KMS-11 (cell line): ENCODE results near the gene ZNF608.
A peak's percentile ranks its signal among the peaks of the same experiment; 100 is the strongest.

ENCODE experiments used
- H2AFZ ChIP-seq: fragments of 200-600 bp; sonication (generic); 2 replicates; pipeline ENCODE4 v1.6.1; 2016; ENCODE audit warnings: antibody characterized with exemption, mixed run types, low read depth
- H3K27ac ChIP-seq: fragments of 200-600 bp; sonication (generic); 2 replicates; pipeline ENCODE4 v1.6.1; 2016; ENCODE audit warnings: mild to moderate bottlenecking, mixed run types
- H3K27me3 ChIP-seq: fragments of 200-600 bp; sonication (generic); 2 replicates; pipeline ENCODE4 v1.6.1; 2017; ENCODE audit warnings: mild to moderate bottlenecking, low read depth, mixed run types, moderate library complexity; ENCODE audit not compliant: insufficient read depth
- H3K36me3 ChIP-seq: fragments of 200-600 bp; sonication (generic); 2 replicates; pipeline ENCODE4 v1.6.1; 2017; ENCODE audit warnings: mild to moderate bottlenecking, mixed run types; ENCODE audit not compliant: insufficient read depth
- H3K4me1 ChIP-seq: fragments of 200-600 bp; sonication (generic); 2 replicates; pipeline ENCODE4 v1.6.1; 2016; ENCODE audit warnings: mild to moderate bottlenecking, low read depth, mixed run types; ENCODE audit not compliant: poor library complexity, severe bottlenecking
- H3K4me2 ChIP-seq: fragments of 200-600 bp; sonication (generic); 2 replicates; pipeline ENCODE4 v1.7.0; 2016; ENCODE audit warnings: mild to moderate bottlenecking, mixed run types
- H3K4me3 ChIP-seq: fragments of 200-600 bp; sonication (generic); IDR thresholded peaks from 2 replicates; pipeline ENCODE4 v1.6.1; 2017; ENCODE audit warnings: low read depth, low read length, mixed read lengths; ENCODE audit not compliant: insufficient read depth
- H3K79me2 ChIP-seq: fragments of 200-600 bp; sonication (generic); 2 replicates; pipeline ENCODE4 v1.6.1; 2016; ENCODE audit warnings: low read depth, mixed run types; ENCODE audit not compliant: insufficient read depth
- H3K9ac ChIP-seq: fragments of 200-600 bp; sonication (generic); 2 replicates; pipeline ENCODE4 v1.6.1; 2016; ENCODE audit warnings: mild to moderate bottlenecking, mixed run types
- H4K20me1 ChIP-seq: fragments of 200-600 bp; sonication (generic); 2 replicates; pipeline ENCODE4 v1.6.1; 2016; ENCODE audit warnings: mild to moderate bottlenecking, mixed run types; ENCODE audit not compliant: insufficient read depth
- CTCF ChIP-seq: fragments of 200-600 bp; sonication (generic); conservative IDR thresholded peaks from 2 replicates; pipeline ENCODE4 v1.6.1; 2017; ENCODE audit warnings: low read depth, mild to moderate bottlenecking, antibody characterized with exemption, low read length, moderate library complexity, mixed read lengths

Gene ZNF608

GRCh38 chr5:124760608-124761007 lies 14.2 kb upstream of the ZNF608 start:
- Histone ChIP-seq H2AFZ (no peak overlapping the region), H3K27me3 (no peaks in the 10 kb centered on the region), H3K9ac (no peak overlapping the region), H3K27ac (no peak overlapping the region), H3K79me2 (no peaks in the 10 kb centered on the region), H3K4me1 (no peaks in the 10 kb centered on the region), H3K4me2 (no peak overlapping the region), H4K20me1 (no peaks in the 10 kb centered on the region), H3K4me3 (no peak overlapping the region), H3K36me3 (no peaks in the 10 kb centered on the region)
- no peak for TF ChIP-seq CTCF

- Histone ChIP-seq H3K79me2 (no peaks in the 10 kb centered on the region), H3K27ac (no peak overlapping the region), H3K27me3 (no peaks in the 10 kb centered on the region), H3K4me3 (no peak overlapping the region), H3K4me1 (no peaks in the 10 kb centered on the region), H2AFZ (no peak overlapping the region), H3K36me3 (no peaks in the 10 kb centered on the region), H3K9ac (no peak overlapping the region), H3K4me2 (no peak overlapping the region), H4K20me1 (no peaks in the 10 kb centered on the region)
- no peak for TF ChIP-seq CTCF
Measured at GRCh38 chr5:124755565-124755964, 9.1 kb upstream of the ZNF608 start.

DNA sequence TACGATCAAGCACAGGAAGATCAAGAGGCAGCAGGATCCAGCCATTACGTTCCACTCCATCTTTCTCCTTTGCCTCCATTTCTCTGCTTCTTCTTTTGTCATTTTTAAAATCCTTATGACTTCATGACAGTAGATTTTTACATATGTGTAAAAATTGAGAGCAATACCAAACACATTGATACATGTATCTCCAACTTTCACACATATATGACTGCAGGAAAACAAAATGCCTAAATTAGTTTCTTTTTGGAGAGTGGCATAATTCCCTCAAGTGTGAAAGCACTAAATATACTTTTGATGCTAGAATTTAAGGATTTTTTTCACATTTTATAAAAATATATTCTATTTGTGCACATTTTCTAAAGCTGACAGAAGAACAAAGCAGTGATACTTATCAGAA lies 8.6 kb upstream of the ZNF608 start:
- H2AFZ ChIP-seq: peak overlapping the region; percentile 10; the same call in 1 of the 2 replicates
- H3K9ac ChIP-seq: no peak overlapping the region
- H3K4me1 ChIP-seq: no peaks in the 10 kb centered on the region
- no peak for TF ChIP-seq CTCF
- H3K36me3 ChIP-seq: no peaks in the 10 kb centered on the region
- no peaks in the 10 kb centered on the region for H3K27me3 ChIP-seq
- H3K79me2 ChIP-seq: no peaks in the 10 kb centered on the region
- no peaks in the 10 kb centered on the region for H4K20me1 ChIP-seq
- peak overlapping the region; percentile 14; the same call in 1 of the 2 replicates for H3K4me2 ChIP-seq
- H3K27ac ChIP-seq: no peak overlapping the region
- no peak overlapping the region for H3K4me3 ChIP-seq

- H3K4me1 ChIP-seq: no peaks in the 10 kb centered on the region
- peak overlapping the region; percentile 14; the same call in 1 of the 2 replicates for H3K4me2 ChIP-seq
- H2AFZ ChIP-seq: peak overlapping the region; percentile 10; the same call in 1 of the 2 replicates
- no peak overlapping the region for H3K27ac ChIP-seq
- H3K27me3 ChIP-seq: no peaks in the 10 kb centered on the region
- no peak for TF ChIP-seq CTCF
- H3K79me2 ChIP-seq: no peaks in the 10 kb centered on the region
- H3K36me3 ChIP-seq: no peaks in the 10 kb centered on the region
- no peak overlapping the region for H3K9ac ChIP-seq
- H4K20me1 ChIP-seq: no peaks in the 10 kb centered on the region
- no peak overlapping the region for H3K4me3 ChIP-seq
Measured at GRCh38 chr5:124754206-124754927, 7.9 kb upstream of the ZNF608 start.
